Measurements from ENCODE around the gene NAT8L.

NAT8L gene

DNA sequence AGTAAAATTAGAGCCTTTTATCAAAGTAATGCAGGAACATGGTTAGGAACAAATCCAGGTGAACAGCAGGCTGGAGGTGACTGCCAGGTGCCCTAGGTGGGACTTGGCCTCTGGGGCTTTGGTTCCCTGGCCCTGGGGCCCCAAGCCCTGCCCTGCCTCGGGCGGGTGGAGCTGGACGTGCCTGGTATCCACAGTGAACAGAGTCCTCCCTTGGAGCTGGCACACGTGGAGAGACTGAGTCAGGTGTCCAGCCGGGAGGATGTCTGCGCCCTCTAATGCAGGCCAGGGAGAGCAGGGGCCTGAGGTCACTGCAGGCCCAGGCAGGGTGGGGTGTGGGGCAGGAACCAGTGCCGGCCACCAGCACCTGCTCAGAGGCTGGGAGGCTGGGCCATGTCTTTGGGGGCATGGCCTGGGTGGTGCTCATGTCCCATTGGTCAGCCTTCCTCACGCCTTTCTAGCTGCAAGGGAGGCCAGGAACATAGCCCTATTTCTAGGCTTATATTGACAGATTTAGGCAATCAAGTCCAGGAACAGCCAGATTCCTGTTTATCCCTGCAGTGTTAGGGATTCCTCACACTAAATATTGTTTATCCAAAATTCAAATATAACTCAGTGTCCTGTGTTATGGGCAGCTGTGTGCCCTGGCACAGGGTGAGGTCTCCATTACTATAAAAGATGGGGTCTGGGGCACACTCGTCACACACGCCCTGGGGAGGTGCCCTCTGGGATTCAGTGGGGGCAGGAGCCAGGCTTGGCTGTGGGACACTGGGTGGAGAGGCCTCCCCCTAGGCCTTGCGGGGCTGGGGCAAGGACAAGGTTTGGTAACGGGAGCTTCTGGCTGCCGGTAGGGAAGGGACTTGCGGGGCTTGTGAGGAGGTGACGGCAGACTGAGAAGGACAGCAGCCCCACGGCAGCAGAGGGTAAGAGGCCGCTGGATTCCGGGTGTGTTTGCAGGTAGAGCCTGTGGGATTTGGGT is 14.3 kb upstream of the NAT8L start:
- no peak for DNase-seq (ENCODE audit: low read depth in 2 of 2, low spot score in 1 of 2)

DNA sequence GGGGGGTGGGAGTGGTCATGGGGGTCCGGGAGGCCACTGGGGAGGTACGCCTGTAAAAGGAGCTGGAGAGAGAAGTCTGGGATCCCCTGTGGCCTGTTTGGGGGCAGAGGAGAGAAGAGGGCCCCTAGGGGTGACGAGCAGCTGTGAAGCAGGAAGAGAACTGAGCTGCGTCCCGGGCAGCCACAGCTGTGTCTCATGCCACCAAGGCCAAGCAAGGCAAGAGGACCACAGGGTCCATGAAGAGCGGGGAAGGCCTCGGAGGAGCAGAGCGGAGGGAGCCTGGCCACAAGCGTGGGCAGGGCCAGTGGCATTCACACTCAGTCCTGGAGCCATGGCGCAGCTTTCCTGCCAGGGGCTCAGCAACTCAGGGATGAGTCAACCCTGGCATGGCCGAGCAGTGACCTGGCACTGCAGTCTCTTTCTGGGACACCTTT is 13.6 kb upstream of the NAT8L start:
- DNase-seq (ENCODE audit: low read depth in 2 of 2, low spot score in 1 of 2) = no peak

- DNase-seq (ENCODE audit: low read depth in 2 of 2, low spot score in 1 of 2) = no peak
These were observed 12.8 kb upstream of the NAT8L start for GRCh38 chr4:2046031-2046961.

GRCh38 chr4:2047031-2047660 is 12.0 kb upstream of the NAT8L start:
- DNase-seq (ENCODE audit: low read depth in 2 of 2, low spot score in 1 of 2) = no peak

GRCh38 chr4:2047781-2048581 is 11.1 kb upstream of the NAT8L start:
- DNase-seq (ENCODE audit: low read depth in 2 of 2, low spot score in 1 of 2) = no peak

DNA sequence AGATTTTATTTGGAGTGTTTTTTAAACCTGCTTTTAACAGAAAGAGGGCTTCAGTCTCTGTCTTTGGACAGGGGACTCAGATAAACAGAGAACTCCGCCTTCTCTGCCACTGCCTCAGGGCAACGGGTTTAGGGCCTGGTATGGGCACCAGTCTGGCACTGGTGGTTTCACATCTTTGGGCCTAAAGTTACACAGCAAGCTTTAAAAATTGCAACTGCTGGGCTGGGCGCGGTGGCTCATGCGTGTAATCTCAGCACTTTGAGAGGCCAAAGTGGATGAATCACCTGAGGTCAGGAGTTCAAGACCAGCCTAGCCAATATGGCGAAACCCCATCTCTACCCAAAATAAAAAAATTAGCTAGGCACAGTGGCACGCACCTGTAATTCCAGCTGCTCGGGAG is 10.3 kb upstream of the NAT8L start:
- DNase-seq (ENCODE audit: low read depth in 2 of 2, low spot score in 1 of 2) = no peak

DNA sequence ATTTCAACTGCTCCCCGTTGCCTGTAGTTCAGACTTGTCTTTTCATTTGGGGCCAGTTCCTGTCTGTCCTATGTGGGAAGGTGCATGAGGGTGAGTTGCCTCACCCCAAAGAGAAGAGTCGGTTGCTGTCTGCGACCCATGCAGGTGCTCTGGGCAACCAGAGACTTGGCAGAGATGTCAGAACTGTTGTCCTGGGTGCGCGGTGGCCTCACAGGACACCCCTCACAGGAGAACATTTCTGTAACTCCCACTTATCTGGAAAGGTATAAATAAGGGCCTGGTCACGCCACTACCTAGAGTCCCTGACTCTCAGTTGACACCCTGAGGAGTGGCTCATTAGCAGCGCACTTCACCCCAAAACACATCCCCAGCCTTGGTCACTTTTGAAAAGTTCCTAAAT is 9.7 kb upstream of the NAT8L start:
- no peak for DNase-seq (ENCODE audit: low read depth in 2 of 2, low spot score in 1 of 2)

DNA sequence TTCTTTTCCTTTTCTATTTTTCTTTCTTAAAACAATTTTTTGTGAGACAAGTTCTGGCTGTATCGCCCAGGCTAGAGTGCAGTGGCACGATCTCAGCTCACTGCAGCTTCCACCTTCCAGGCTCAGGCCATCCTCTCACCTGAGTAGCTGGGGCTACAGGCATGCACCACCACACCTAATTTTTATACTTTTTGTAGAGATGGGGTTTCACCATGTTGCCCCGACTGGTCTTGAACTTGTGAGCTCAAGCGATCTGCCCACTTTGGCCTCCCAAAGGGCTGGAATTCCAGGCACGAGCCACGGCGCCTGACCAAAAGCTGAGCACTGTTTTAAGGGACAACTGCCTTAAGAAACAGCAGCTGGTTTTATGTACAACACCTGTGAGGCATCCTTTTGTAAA is 9.3 kb upstream of the NAT8L start:
- no peak for DNase-seq (ENCODE audit: low read depth in 2 of 2, low spot score in 1 of 2)

- no peak for DNase-seq (ENCODE audit: low read depth in 2 of 2, low spot score in 1 of 2)
These were observed 8.0 kb upstream of the NAT8L start for GRCh38 chr4:2051086-2051485.

DNA sequence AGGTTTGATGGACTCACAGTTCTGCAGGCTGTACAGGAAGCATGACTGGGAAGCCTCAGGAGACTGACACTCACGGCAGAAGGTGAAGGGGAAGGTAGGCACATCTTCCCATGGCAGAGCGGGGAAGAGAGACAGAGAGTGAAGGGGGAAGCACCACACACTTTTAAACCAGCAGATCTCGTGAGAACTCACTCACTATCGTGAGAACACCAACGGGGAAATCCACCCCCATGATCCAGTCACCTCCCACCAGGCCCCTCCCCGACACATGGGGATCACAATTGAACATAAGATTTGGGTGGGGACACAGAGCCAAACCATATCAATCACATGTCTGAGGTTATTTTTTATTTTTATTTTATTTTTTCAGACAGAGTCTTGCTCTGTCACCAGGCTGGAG is 4.9 kb upstream of the NAT8L start:
- DNase-seq (ENCODE audit: low read depth in 2 of 2, low spot score in 1 of 2) = no peak

DNA sequence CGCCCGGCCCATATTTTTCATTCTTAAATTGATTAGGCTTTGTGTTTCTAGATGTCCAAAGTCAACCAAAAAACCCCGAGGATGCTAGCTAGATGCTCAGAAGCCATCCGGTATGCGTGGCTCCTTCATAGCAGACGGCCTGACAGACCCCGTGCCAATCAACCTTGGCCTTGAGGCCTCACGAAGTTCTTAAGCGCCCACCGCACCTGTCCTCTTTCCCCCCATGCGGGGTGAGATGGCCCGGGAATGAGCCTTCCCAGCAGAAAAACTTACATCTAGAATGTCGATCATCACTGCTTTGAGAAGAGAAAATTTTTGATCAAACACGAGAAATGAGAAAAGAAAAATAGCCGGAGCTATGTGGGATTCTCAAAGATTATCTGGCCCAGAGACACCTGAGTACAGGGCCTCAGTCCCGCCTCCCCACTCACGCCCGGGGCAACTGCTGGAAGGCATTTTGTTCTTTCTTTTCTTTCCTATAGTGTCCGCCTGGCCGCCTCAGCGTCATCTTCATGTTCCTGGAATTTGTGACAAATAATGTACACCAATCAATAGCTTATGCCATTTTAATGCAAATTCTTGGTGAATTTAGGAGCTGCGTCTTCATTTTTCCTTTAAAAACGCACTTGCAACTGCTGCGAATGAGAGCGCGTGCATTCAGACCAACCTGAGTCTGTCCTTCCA is 1.6 kb upstream of the NAT8L start:
- no peak for DNase-seq (ENCODE audit: low read depth in 2 of 2, low spot score in 1 of 2)

DNA sequence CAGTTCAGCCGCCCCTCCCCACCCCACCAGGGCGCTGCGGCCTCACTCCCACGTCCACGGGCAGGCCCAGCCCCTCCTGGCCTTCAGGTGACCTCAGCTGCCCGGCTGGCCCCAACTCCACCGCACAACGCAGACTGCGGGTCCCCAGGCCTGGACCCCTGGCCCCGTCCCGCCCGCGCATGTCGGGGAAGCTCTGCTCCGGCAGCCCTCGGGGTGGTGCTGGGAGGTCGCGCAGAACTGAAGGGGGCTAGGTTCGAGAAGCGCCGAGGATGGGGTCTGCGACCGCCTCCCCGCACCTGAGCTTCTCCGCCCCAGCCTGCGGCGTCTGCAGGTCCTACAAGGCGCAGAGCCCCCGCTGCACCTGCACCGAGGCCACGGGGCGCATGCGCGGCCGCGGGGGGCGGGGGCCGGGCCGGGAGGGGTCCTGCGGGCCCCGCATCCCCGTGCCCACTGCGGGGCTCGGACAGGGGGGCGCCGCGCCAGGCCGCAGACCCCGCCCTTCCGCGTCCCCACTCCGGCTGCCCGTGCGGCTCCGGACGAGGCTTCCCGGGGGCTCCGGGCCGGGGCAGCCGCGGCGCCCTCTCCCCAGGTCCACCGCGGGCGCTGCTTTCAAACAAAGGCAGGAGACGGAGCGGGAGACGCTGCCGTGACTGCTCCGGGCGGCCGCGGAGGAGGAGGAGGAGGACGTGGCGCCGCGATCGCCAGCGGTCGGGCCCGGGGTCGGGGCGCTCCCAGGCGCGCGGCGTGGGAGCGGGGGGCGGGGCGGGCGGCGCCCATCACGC is 672 bp upstream of the NAT8L start:
- DNase-seq (ENCODE audit: low read depth in 2 of 2, low spot score in 1 of 2) = no peak

DNA sequence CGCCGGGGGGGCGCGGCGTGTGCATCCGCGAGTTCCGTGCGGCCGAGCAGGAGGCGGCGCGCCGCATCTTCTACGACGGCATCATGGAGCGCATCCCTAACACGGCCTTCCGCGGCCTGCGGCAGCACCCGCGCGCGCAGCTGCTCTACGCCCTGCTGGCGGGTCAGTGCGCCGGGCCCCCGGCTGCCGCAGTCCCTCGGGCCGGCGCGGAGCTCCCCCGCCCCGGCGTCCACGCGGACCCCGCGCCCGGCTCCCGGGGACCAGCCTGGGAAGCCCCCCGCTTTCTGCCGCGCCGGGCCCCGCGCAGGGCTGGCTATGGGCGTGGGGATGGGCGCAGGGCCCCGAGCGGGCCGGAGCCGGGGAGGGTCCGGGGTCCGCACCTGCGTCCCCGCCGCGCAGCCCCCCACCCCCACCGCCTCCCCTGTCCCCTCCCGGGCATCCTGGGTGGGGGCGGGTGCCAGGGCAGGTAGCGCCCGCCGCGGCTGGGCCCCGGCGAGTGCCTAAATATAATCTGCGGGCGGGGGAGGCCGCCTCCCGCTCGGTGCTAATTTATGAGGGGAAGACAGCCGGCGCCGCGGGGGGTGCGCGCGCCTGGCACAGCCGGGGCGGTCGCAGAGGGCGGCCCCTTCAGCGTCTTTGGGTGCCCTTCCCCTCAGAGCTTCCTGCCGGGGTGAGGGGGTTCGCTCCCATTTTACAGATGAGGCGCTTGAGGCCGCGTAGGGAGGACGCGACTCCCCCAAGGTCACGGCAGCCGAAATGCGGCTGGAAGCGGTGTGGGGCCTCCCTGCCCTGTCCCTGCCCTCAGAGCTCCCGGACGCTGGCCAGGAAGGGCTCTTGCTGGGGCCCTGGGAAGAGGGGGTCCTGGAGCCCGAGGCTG is 837 bp downstream of the NAT8L start:
- DNase-seq (ENCODE audit: low read depth in 2 of 2, low spot score in 1 of 2) = no peak

DNA sequence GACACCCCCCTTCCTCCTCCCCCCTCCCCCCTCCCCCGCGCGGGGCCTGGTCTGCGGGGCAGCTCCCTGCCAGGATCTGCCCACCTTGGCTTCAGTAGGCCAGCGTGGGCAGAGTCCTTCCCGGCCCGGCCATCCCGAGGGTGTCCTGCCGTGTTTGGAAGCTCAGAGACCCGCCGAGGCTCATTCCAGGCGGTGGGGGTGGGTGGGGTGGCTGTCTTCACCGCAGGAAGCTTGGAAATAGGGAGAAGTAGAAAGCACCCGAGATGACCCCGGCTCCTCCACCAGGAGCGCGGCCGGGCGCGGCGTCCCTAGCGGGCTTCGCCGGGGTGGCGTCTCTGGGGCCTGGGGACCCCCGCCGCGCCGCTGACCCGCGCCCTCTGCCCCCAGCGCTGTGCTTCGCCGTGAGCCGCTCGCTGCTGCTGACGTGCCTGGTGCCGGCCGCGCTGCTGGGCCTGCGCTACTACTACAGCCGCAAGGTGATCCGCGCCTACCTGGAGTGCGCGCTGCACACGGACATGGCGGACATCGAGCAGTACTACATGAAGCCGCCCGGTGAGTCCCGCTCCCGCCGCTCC is 1.6 kb downstream of the NAT8L start:
- no peak for DNase-seq (ENCODE audit: low read depth in 2 of 2, low spot score in 1 of 2)

DNA sequence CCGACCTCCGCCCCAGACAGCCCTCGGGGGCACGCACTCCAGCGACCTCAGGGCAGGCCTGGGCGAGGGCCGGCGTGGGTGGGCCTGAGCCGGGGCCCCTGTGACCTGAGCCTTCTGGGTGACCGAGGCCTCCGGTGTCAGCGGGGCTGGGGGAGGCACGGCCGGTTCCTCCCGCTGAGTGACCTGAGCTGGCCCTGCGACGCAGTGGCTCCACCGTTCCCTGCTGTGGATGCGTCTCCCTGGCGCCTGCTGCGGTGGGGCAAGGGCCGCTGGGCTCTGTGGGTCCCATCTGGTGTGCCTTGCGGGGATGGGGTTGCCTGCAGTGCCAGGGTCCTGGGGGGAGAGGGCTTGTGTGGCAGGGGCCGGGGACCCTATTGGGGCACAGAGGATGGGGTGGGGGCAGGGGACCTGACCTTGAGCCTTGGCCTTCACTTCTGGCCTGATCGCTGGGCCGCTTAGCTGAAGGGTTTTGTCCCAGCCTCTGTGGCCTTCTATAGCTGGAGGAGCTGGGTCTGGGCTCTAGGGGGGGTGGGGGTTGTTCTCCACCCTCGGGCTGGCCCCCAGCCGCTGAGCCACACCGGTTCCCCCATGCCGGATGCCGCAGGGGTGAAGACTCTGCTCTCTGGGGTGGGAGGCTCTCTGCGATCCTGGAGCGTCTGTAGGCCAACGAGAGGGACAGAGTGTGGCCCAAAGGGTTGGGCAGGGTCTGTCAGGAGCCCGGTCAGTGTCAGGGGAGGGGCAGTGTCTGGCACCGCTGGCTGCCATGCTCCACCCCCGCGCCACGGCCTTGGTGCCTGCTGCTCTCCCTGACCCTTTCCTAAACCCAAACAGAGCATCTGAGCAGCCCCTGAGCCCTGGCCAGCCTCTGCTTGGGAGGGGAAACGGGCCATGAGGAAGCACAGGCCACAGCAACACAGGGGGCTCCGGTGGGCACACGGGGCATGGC is 2.3 kb downstream of the NAT8L start:
- no peak for DNase-seq (ENCODE audit: low read depth in 2 of 2, low spot score in 1 of 2)

DNA sequence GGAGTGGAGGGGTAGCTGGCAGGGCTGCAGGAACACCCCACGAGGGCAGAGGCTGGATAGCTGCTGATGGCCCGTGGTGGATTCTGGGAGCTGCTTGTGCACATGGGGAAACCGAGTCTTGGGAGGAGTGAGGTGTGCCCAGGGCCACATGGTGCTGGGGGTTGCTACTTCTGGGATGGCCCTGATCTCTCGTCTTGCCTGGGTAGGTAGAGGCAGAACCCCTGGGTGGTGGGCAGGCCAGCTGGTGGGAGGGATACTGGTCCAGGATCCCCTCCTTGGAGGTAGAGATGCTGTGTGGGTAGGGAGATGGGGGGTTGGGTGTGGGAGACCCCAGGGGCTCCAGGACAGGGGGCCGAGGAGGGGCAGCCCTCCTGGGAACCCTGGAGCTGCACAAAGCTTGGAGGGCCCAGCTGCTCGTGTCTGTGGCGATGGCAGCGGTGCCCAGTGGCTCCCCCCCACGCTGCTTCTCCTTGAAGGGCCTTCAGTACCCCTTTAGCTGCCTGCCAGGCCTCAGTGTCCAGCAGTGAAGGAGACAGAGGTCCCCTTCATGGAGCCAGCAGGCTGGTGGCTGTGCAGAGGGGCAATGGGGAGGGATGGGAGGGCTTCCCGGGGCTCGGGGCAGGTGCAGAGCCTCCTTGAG is 3.2 kb downstream of the NAT8L start:
- DNase-seq (ENCODE audit: low read depth in 2 of 2, low spot score in 1 of 2) = no peak

Data from stimulated activated CD8-positive, alpha-beta memory T cell treated with anti-CD3 and anti-CD28 coated beads, Interleukin-4, amount 100 ng/mL, for 1 hour (primary cell).